IPS-18c (cell line): ENCODE results near the gene DGCR6L.
A peak's percentile ranks its signal among the peaks of the same experiment; 100 is the strongest.
"Not testable (repeated sequence)": the region's sequence is repeated elsewhere in the genome, so short reads cannot be mapped to it uniquely, and the experiment has no call there.

Source experiments
- H3K4me3 ChIP-seq: 2 replicates; pipeline ENCODE4 v1.7.0; 2013; ENCODE audit warnings: low read depth, mild to moderate bottlenecking, low read length, moderate library complexity; ENCODE audit not compliant: insufficient read depth
- H3K9me3 ChIP-seq: one replicate; pipeline ENCODE4 v1.6.1; 2013; ENCODE audit warnings: mild to moderate bottlenecking, low read length, moderate library complexity; ENCODE audit not compliant: control insufficient read depth, insufficient read depth

The DGCR6L gene

GRCh38 chr22:20338291-20338690, 18.4 kb upstream of the DGCR6L start:
- H3K9me3 ChIP-seq, H3K4me3 ChIP-seq: not testable (repeated sequence)

- H3K9me3 ChIP-seq = not testable (repeated sequence)
Observed at GRCh38 chr22:20337807-20338206, 17.9 kb upstream of the DGCR6L start.

GRCh38 chr22:20336561-20336960, 16.7 kb upstream of the DGCR6L start:
- not testable (repeated sequence) for H3K9me3 ChIP-seq, H3K4me3 ChIP-seq

More at GRCh38 chr22:20337807-20338206, 17.9 kb upstream of the DGCR6L start:
- not testable (repeated sequence) for H3K4me3 ChIP-seq

- H3K4me3 ChIP-seq, H3K9me3 ChIP-seq: not testable (repeated sequence)
Observed at GRCh38 chr22:20328569-20328930, 8.7 kb upstream of the DGCR6L start.

- H3K4me3 ChIP-seq, H3K9me3 ChIP-seq: not testable (repeated sequence)
Observed at GRCh38 chr22:20325996-20326395, 6.1 kb upstream of the DGCR6L start.

- H3K9me3 ChIP-seq = no peaks in the 10 kb centered on the region
- H3K4me3 ChIP-seq = no peak overlapping the region
Observed at GRCh38 chr22:20324139-20324516, 4.3 kb upstream of the DGCR6L start.

- not testable (repeated sequence) for H3K9me3 ChIP-seq, H3K4me3 ChIP-seq
Observed at GRCh38 chr22:20321552-20322211, 1.8 kb upstream of the DGCR6L start.

- H3K9me3 ChIP-seq = not testable (repeated sequence)
- peak overlapping the region; percentile 90 for H3K4me3 ChIP-seq
Observed at GRCh38 chr22:20320659-20321551, 1.0 kb upstream of the DGCR6L start.

- H3K9me3 ChIP-seq = no peaks in the 10 kb centered on the region
Observed at GRCh38 chr22:20319041-20319744, 667 bp downstream of the DGCR6L start.

GRCh38 chr22:20318043-20318688, 1.7 kb downstream of the DGCR6L start:
- not testable (repeated sequence) for H3K4me3 ChIP-seq, H3K9me3 ChIP-seq

More at GRCh38 chr22:20319041-20319744, 667 bp downstream of the DGCR6L start:
- peak overlapping the region; percentile 90 for H3K4me3 ChIP-seq

GRCh38 chr22:20317402-20318042, 2.3 kb downstream of the DGCR6L start:
- not testable (repeated sequence) for H3K9me3 ChIP-seq, H3K4me3 ChIP-seq

- no peak overlapping the region for H3K4me3 ChIP-seq
- no peaks in the 10 kb centered on the region for H3K9me3 ChIP-seq
Observed at GRCh38 chr22:20316844-20317401, 2.9 kb downstream of the DGCR6L start.

GRCh38 chr22:20316217-20316843, 3.5 kb downstream of the DGCR6L start:
- H3K4me3 ChIP-seq = no peak overlapping the region
- H3K9me3 ChIP-seq = no peaks in the 10 kb centered on the region

GRCh38 chr22:20315337-20316216, 4.3 kb downstream of the DGCR6L start:
- no peak overlapping the region for H3K4me3 ChIP-seq

GRCh38 chr22:20314741-20315336, 5.0 kb downstream of the DGCR6L start:
- H3K4me3 ChIP-seq, H3K9me3 ChIP-seq: not testable (repeated sequence)

More at GRCh38 chr22:20315337-20316216, 4.3 kb downstream of the DGCR6L start:
- H3K9me3 ChIP-seq = no peaks in the 10 kb centered on the region
